Transverse colon (tissue), 4 donors: ENCODE measurements around the gene USP7.

ENCODE experiments used
- EP300 ChIP-seq: sonication (generic); formaldehyde crosslinking; IDR thresholded peaks from one replicate; pipeline ENCODE4 v1.6.1; 2017; ENCODE audit warnings: antibody characterized with exemption, low read depth
- POLR2A ChIP-seq: fragments of 450-650 bp; IDR thresholded peaks from one replicate; pipeline ENCODE4 v1.6.1; 2016; ENCODE audit warnings: antibody characterized with exemption, mild to moderate bottlenecking, moderate library complexity
- POLR2AphosphoS5 ChIP-seq, 3 donors: sonication (generic); formaldehyde crosslinking; IDR thresholded peaks; one replicate each; pipeline ENCODE4 v1.6.1; 2016; ENCODE audit warnings: antibody characterized with exemption in 3 of 3
- TF ChIP-seq, protein P1 (sequence below), 5 experiments: fragments of 200-600 bp in 3 of 5; fragments of 450-650 bp in 2 of 5; sonication (generic) in 3 of 5; IDR thresholded peaks; 1 replicate in 2 of 5; 2 replicates in 3 of 5; pipeline ENCODE4 v1.5.1; 2016 to 2017; ENCODE audit warnings: antibody characterized with exemption in 5 of 5, inconsistent platforms in 3 of 5, mild to moderate bottlenecking in 2 of 5, moderate library complexity in 1 of 5

DNA sequence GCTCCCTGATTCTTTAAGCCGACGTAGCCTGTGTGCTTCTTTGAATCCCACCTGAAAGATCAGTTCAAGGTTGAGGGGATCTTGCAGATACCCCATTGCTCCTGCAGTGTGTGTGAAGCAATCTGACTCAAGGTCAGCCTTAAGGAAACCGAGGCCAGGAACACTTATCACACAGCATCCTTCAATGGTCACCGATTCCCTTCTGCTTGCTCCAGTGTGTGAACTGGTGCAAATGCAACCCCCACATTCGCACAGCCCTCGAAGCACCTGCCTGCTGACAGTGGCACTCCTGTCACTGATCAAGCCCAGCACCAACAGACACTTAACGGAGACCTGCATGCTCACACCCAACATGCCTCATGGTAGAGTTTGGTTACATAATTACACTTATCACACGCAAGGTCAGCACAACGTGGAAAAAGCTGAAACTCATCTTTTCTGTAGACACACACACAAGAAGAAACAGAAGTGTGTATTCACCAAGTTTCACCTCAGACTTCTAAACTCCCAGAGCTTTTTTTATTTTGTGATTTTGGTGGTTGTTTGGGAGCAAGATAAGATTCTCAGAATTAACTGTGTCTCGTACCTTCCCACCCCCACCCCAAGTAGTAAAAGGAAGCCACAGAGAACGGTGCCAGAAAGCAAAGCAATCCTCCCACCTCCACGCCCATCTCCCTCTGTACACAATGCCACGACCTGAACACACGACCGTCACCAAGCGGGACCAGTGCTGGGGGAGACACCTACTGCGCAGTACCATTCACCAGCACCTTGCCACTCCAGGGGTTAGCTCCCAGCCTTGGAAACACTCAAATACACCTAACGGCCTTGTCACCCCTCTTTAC lies 44.4 kb downstream of the USP7 start:
- TF ChIP-seq, protein P1, sequence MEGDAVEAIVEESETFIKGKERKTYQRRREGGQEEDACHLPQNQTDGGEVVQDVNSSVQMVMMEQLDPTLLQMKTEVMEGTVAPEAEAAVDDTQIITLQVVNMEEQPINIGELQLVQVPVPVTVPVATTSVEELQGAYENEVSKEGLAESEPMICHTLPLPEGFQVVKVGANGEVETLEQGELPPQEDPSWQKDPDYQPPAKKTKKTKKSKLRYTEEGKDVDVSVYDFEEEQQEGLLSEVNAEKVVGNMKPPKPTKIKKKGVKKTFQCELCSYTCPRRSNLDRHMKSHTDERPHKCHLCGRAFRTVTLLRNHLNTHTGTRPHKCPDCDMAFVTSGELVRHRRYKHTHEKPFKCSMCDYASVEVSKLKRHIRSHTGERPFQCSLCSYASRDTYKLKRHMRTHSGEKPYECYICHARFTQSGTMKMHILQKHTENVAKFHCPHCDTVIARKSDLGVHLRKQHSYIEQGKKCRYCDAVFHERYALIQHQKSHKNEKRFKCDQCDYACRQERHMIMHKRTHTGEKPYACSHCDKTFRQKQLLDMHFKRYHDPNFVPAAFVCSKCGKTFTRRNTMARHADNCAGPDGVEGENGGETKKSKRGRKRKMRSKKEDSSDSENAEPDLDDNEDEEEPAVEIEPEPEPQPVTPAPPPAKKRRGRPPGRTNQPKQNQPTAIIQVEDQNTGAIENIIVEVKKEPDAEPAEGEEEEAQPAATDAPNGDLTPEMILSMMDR (IDR thresholded peaks at IDR 0.05) = no peak
- TF ChIP-seq POLR2AphosphoS5 (IDR thresholded peaks at IDR 0.05) = no peak
- TF ChIP-seq EP300 = no peak
- no peak for TF ChIP-seq POLR2A
